H9 (cell line): ENCODE measurements around the gene OR10AD1. TPM values are rescaled to one million over a fixed set of nuclear protein-coding genes. Genes with fewer than 3 reads are reported as not detected.

Source experiments
- DNase-seq: peaks from one replicate; pipeline ENCODE4 v3.0.0-alpha.2; 2017
- H2AFZ ChIP-seq: one replicate; pipeline ENCODE4 v1.6.1; 2013; ENCODE audit warnings: mild to moderate bottlenecking, low read length, control low read depth, moderate library complexity
- H2AK5ac ChIP-seq: 2 replicates; pipeline ENCODE4 v1.6.1; 2013; ENCODE audit warnings: low read length, control low read depth, mixed read lengths; ENCODE audit not compliant: insufficient read length
- H2BK120ac ChIP-seq: one replicate; pipeline ENCODE4 v1.6.1; 2013; ENCODE audit warnings: low read depth, mild to moderate bottlenecking, low read length, control low read depth, inconsistent platforms; ENCODE audit not compliant: poor library complexity, severe bottlenecking
- H2BK12ac ChIP-seq: 2 replicates; pipeline ENCODE4 v1.6.1; 2013; ENCODE audit warnings: low read length, control low read depth, mixed read lengths, low read depth; ENCODE audit not compliant: insufficient read length
- H2BK15ac ChIP-seq: 2 replicates; pipeline ENCODE4 v1.6.1; 2013; ENCODE audit warnings: low read depth, low read length, control low read depth
- H2BK20ac ChIP-seq: one replicate; pipeline ENCODE4 v1.6.1; 2013; ENCODE audit warnings: low read depth, mild to moderate bottlenecking, low read length, control low read depth, inconsistent platforms; ENCODE audit not compliant: poor library complexity, severe bottlenecking
- H2BK5ac ChIP-seq: 2 replicates; pipeline ENCODE4 v1.6.1; 2013; ENCODE audit warnings: low read length, control low read depth, mixed read lengths; ENCODE audit not compliant: insufficient read length
- H3K14ac ChIP-seq: 2 replicates; pipeline ENCODE4 v1.6.1; 2013; ENCODE audit warnings: low read length, control low read depth; ENCODE audit not compliant: insufficient read depth
- H3K18ac ChIP-seq: 2 replicates; pipeline ENCODE4 v1.6.1; 2013; ENCODE audit warnings: low read depth, mild to moderate bottlenecking, mixed read lengths, low read length, control low read depth; ENCODE audit not compliant: insufficient read length
- H3K23ac ChIP-seq: 2 replicates; pipeline ENCODE4 v1.6.1; 2013; ENCODE audit warnings: low read length, control low read depth, mixed read lengths, low read depth; ENCODE audit not compliant: insufficient read length
- H3K23me2 ChIP-seq: 2 replicates; pipeline ENCODE4 v1.6.1; 2013; ENCODE audit warnings: low read depth, mild to moderate bottlenecking, mixed read lengths, low read length, control low read depth; ENCODE audit not compliant: insufficient read length, poor library complexity, severe bottlenecking
- H3K27ac ChIP-seq: 2 replicates; pipeline ENCODE4 v1.5.1; 2013; ENCODE audit warnings: low read length, control low read depth, mixed read lengths, low read depth; ENCODE audit not compliant: insufficient read length
- H3K27me3 ChIP-seq: 2 replicates; pipeline ENCODE4 v1.6.1; 2013; ENCODE audit warnings: low read length, control low read depth, inconsistent platforms; ENCODE audit not compliant: insufficient read depth
- H3K4ac ChIP-seq: 2 replicates; pipeline ENCODE4 v1.6.1; 2013; ENCODE audit warnings: low read depth, mild to moderate bottlenecking, control low read depth, inconsistent platforms, low read length, moderate library complexity
- H3K4me1 ChIP-seq: 2 replicates; pipeline ENCODE4 v1.6.1; 2013; ENCODE audit warnings: low read length, control low read depth, inconsistent platforms; ENCODE audit not compliant: insufficient read depth
- H3K4me2 ChIP-seq: 2 replicates; pipeline ENCODE4 v1.6.1; 2013; ENCODE audit warnings: low read length, control low read depth, mixed read lengths; ENCODE audit not compliant: insufficient read length, insufficient read depth
- H3K56ac ChIP-seq: 2 replicates; pipeline ENCODE4 v1.6.1; 2013; ENCODE audit warnings: low read depth, mild to moderate bottlenecking, mixed read lengths, low read length, control low read depth; ENCODE audit not compliant: insufficient read length
- H3K79me1 ChIP-seq: 2 replicates; pipeline ENCODE4 v1.6.1; 2013; ENCODE audit warnings: low read depth, mild to moderate bottlenecking, moderate library complexity, low read length, control low read depth, inconsistent platforms; ENCODE audit not compliant: insufficient read depth, poor library complexity, severe bottlenecking
- H3K79me2 ChIP-seq: 2 replicates; pipeline ENCODE4 v1.6.1; 2013; ENCODE audit warnings: low read length, control low read depth, inconsistent platforms; ENCODE audit not compliant: insufficient read depth
- H3K9ac ChIP-seq: 2 replicates; pipeline ENCODE4 v1.6.1; 2013; ENCODE audit warnings: low read length, control low read depth, mixed read lengths; ENCODE audit not compliant: insufficient read length; ENCODE audit errors: extremely low read depth
- H3K9me3 ChIP-seq: one replicate; pipeline ENCODE4 v1.6.1; 2013; ENCODE audit warnings: low read depth, low read length, inconsistent platforms; ENCODE audit not compliant: control insufficient read depth
- H3T11ph ChIP-seq: one replicate; pipeline ENCODE4 v1.6.1; 2013; ENCODE audit warnings: mild to moderate bottlenecking, low read length, control low read depth, inconsistent platforms
- H4K20me1 ChIP-seq: one replicate; pipeline ENCODE4 v1.6.1; 2013; ENCODE audit not compliant: control insufficient read depth, insufficient read length, insufficient read depth
- H4K5ac ChIP-seq: 2 replicates; pipeline ENCODE4 v1.6.1; 2013; ENCODE audit warnings: low read depth, mild to moderate bottlenecking, mixed read lengths, low read length, control low read depth; ENCODE audit not compliant: insufficient read length
- H4K8ac ChIP-seq: replicated peaks from 2 replicates; pipeline ENCODE4 v1.6.1; 2013; ENCODE audit warnings: low read length, control low read depth, mixed read lengths, low read depth; ENCODE audit not compliant: insufficient read length
- H4K91ac ChIP-seq: 2 replicates; pipeline ENCODE4 v1.6.1; 2013; ENCODE audit warnings: low read depth, mild to moderate bottlenecking, moderate library complexity, mixed read lengths, low read length, control low read depth; ENCODE audit not compliant: insufficient read length
- H3K27ac Mint-ChIP-seq, 3 experiments: 2 replicates in 2 of 3; 3 replicates in 1 of 3; pipeline ENCODE4 v1.8.0; 2020 to 2021; ENCODE audit warnings: mixed read lengths in 3 of 3, mild to moderate bottlenecking in 1 of 3, moderate library complexity in 1 of 3
- H3K27me3 Mint-ChIP-seq: 2 replicates; pipeline ENCODE4 v1.8.0; 2021; ENCODE audit warnings: low read depth, mild to moderate bottlenecking, moderate library complexity, mixed read lengths
- H3K36me3 Mint-ChIP-seq, 3 experiments: 2 replicates in 2 of 3; 3 replicates in 1 of 3; pipeline ENCODE4 v1.8.0; 2020 to 2021; ENCODE audit warnings: low read depth in 3 of 3, mixed read lengths in 3 of 3; ENCODE audit not compliant: insufficient read depth in 1 of 3
- H3K4me1 Mint-ChIP-seq, 2 experiments: 2 replicates each; pipeline ENCODE4 v1.8.0; 2020; ENCODE audit warnings: mixed read lengths in 2 of 2
- H3K4me3 Mint-ChIP-seq, 2 experiments: 2 replicates in 1 of 2; 3 replicates in 1 of 2; pipeline ENCODE4 v1.8.0; 2020 to 2021; ENCODE audit warnings: mild to moderate bottlenecking in 2 of 2, mixed read lengths in 2 of 2, moderate library complexity in 1 of 2
- H3K9me3 Mint-ChIP-seq, 2 experiments: 2 replicates in 1 of 2; 3 replicates in 1 of 2; pipeline ENCODE4 v1.8.0; 2020; ENCODE audit warnings: mild to moderate bottlenecking in 2 of 2, mixed read lengths in 2 of 2, moderate library complexity in 1 of 2
- WGBS: extraction: QIAGEN DNeasy Blood & Tissue Kit; methylation state at CpG from one replicate; pipeline ENCODE4 v1.1.7; 2013; ENCODE audit warnings: missing lambda C conversion rate, low lambda C conversion rate, mixed read lengths; ENCODE audit not compliant: insufficient read length; ENCODE audit errors: extremely low coverage; 5-methylcytosine and 5-hydroxymethylcytosine counted together
- total RNA-seq: library from RNA; stranded (reverse); gene quantifications from 2 replicates; pipeline ENCODE4 v1.2.1, GENCODE V29; 2021
- TF ChIP-seq, protein P1 (sequence below): fragments of 200-600 bp; sonication (generic); conservative IDR thresholded peaks from 3 replicates; pipeline ENCODE4 v1.8.0; 2021; ENCODE audit warnings: antibody characterized with exemption, mild to moderate bottlenecking

OR10AD1 gene
- total RNA-seq, 1 experiment from 2014 or later: not detected

DNA sequence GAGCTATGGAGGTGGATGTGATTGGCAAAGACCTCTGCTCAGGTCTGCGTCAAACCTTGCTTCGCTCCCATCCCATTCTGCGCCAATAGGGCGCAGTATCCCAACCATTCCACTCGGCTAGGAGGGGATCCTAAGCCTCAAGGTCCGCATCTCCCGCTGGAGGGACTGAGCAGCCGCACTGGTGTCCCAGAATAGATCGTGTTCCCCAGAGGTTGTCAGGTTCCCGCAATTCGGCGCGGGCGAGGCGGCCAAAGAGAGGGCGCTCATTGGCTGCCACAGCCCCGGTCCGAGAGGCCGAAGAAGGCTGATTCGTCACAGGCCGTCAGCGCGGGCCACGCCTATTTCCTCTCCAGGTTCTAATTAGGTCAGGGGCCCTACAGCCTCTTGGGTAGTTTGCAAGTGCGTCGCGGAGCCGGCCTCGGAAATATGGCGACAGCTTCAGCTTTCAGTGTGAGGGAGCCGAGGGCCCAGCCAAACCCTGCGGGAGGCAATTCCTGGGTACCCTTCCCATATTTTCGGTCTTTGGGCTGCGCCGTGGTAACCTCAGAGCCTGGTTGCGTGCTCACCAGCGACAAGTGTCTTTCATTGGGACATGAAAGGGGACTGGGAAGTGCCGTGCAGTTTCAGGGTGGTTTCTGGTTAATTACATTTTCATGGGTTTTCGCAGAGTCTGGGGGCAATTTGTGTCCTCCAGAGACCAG, 5.0 kb downstream of the OR10AD1 start:
- H3K9me3 ChIP-seq: no peaks in the 10 kb centered on the region
- H3K14ac ChIP-seq: peak overlapping the region; percentile 89
- no peak overlapping the region for H2BK12ac ChIP-seq
- H3K23ac ChIP-seq: no peak overlapping the region
- no peak overlapping the region for H3K56ac ChIP-seq
- Mint-ChIP-seq H3K36me3 (peaks cover 0 to 4% (median 3%) of the 10 kb centered on the region in 3 experiments; a peak in 2 of 7 replicates), H3K9me3 (peaks cover 7 to 23% of the 10 kb centered on the region in 2 experiments), H3K27ac (peak overlapping the region; percentile 63 to 96 (median 71); a peak in 5 of 7 replicates), H3K4me3 (peak overlapping the region; percentile 81 to 85), H3K4me1 (peaks cover 9 to 13% of the 10 kb centered on the region in 2 experiments; a peak in 3 of 4 replicates), H3K27me3 (peaks cover 79% of the 10 kb centered on the region)
- no peak overlapping the region for H2BK15ac ChIP-seq
- no peaks in the 10 kb centered on the region for H4K20me1 ChIP-seq
- no peaks in the 10 kb centered on the region for H3K79me2 ChIP-seq
- no peak overlapping the region for H2AK5ac ChIP-seq
- peak overlapping the region; percentile 50 for H3K27ac ChIP-seq
- TF ChIP-seq, protein P1, sequence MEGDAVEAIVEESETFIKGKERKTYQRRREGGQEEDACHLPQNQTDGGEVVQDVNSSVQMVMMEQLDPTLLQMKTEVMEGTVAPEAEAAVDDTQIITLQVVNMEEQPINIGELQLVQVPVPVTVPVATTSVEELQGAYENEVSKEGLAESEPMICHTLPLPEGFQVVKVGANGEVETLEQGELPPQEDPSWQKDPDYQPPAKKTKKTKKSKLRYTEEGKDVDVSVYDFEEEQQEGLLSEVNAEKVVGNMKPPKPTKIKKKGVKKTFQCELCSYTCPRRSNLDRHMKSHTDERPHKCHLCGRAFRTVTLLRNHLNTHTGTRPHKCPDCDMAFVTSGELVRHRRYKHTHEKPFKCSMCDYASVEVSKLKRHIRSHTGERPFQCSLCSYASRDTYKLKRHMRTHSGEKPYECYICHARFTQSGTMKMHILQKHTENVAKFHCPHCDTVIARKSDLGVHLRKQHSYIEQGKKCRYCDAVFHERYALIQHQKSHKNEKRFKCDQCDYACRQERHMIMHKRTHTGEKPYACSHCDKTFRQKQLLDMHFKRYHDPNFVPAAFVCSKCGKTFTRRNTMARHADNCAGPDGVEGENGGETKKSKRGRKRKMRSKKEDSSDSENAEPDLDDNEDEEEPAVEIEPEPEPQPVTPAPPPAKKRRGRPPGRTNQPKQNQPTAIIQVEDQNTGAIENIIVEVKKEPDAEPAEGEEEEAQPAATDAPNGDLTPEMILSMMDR: no peak
- H3K79me1 ChIP-seq: no peaks in the 10 kb centered on the region
- no peak overlapping the region for H2BK5ac ChIP-seq
- no peak overlapping the region for H2BK120ac ChIP-seq
- H3K18ac ChIP-seq: peak overlapping the region; percentile 92
- H3K4me2 ChIP-seq: peak overlapping the region; percentile 80
- peak; percentile 100 for DNase-seq
- H3K27me3 ChIP-seq: peaks cover 4% of the 10 kb centered on the region; the same call in 1 of the 2 replicates
- H3K4me1 ChIP-seq: no peaks in the 10 kb centered on the region
- peak overlapping the region; percentile 82 for H4K5ac ChIP-seq
- peaks cover 7% of the 10 kb centered on the region for H3K23me2 ChIP-seq
- H3K4ac ChIP-seq: no peak overlapping the region; the same call in 1 of the 2 replicates
- peak overlapping the region; percentile 10 for H2AFZ ChIP-seq
- peak overlapping the region; percentile 83 for H3K9ac ChIP-seq
- no peak overlapping the region for H4K8ac ChIP-seq
- H4K91ac ChIP-seq: no peak overlapping the region
- no peak overlapping the region for H3T11ph ChIP-seq
- no CpG with 5 or more reads among the region's 39 CpGs for WGBS
- H2BK20ac ChIP-seq: no peak overlapping the region
